Cardiac fibroblast (primary cell): ENCODE results near the gene SERPINB7.
A peak's percentile ranks its signal among the peaks of the same experiment; 100 is the strongest.

Source experiments
- DNase-seq, 2 donors: peaks; one replicate each; pipeline versions ENCODE4 v3.0.0 to v3.0.0-alpha.2; 2010; ENCODE audit warnings: low read depth in 2 of 2
- H3K4me3 ChIP-seq, 2 donors: replicated peaks in 1 of 2; 1 replicate in 1 of 2; 2 replicates in 1 of 2; pipeline ENCODE4 v1.5.1; 2011; ENCODE audit warnings: low read depth in 2 of 2, low read length in 2 of 2, mild to moderate bottlenecking in 2 of 2, moderate library complexity in 1 of 2
- TF ChIP-seq, protein P1 (sequence below): IDR thresholded peaks from one replicate; pipeline ENCODE4 v1.5.1; 2011; ENCODE audit warnings: low read depth, mild to moderate bottlenecking, low read length, inconsistent platforms

Gene SERPINB7

DNA sequence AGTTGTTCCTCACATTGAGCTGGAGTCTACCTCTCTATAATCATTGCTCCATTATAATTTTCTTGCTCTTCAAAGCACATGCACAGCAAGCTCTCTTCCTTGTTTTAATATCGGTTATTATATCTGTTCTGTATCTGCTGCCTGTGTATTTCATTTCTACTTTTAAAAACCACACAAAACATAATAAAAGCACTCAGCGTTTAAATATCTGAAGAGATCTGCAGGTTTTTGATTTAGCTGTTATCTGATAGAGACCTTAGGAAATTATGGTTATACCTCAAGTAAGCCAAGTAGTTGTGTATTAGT, 49.0 kb downstream of the SERPINB7 start:
- no peak for DNase-seq
- no peak overlapping the region for H3K4me3 ChIP-seq
- TF ChIP-seq, protein P1, sequence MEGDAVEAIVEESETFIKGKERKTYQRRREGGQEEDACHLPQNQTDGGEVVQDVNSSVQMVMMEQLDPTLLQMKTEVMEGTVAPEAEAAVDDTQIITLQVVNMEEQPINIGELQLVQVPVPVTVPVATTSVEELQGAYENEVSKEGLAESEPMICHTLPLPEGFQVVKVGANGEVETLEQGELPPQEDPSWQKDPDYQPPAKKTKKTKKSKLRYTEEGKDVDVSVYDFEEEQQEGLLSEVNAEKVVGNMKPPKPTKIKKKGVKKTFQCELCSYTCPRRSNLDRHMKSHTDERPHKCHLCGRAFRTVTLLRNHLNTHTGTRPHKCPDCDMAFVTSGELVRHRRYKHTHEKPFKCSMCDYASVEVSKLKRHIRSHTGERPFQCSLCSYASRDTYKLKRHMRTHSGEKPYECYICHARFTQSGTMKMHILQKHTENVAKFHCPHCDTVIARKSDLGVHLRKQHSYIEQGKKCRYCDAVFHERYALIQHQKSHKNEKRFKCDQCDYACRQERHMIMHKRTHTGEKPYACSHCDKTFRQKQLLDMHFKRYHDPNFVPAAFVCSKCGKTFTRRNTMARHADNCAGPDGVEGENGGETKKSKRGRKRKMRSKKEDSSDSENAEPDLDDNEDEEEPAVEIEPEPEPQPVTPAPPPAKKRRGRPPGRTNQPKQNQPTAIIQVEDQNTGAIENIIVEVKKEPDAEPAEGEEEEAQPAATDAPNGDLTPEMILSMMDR, result no peak

DNA sequence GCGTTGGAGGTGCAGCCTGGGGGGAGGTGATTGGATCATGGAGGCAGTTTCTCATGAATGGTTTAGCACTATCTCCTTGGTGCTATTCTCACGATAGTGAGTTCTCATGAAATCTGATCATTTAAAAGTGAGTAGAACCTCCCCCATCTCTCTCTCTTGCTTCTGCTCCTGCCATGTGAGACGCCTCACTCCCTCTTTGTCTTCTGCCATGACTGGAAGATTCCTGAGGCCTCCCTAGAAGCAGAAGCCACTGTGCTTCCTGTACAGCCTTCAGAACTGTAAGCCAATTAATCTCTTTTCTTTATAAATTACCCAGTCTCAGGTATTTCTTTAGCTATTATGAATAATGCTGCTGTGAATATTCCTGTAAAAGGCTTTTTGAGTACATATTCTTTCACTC, 52.9 kb downstream of the SERPINB7 start:
- no peak for DNase-seq
- TF ChIP-seq, protein P1, result no peak
- no peak overlapping the region for H3K4me3 ChIP-seq

DNA sequence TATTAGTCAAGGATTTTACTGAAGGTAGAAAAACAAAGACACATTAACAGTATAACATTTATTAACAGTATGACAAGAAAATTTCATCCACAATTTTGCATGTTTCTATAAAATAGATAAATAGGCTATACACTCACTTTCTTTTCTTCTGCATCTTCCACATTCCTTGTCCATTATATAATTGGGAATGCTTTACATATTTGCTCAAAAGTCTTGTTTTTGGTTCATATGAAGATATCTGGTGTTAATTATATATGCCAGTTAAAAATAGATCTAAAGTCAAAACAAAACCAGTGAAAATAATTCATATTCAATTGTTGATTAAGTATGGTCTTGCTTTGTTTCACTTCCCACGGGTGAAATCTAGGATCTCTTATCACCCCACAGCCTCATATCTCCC, 53.4 kb downstream of the SERPINB7 start:
- DNase-seq, result no peak

DNA sequence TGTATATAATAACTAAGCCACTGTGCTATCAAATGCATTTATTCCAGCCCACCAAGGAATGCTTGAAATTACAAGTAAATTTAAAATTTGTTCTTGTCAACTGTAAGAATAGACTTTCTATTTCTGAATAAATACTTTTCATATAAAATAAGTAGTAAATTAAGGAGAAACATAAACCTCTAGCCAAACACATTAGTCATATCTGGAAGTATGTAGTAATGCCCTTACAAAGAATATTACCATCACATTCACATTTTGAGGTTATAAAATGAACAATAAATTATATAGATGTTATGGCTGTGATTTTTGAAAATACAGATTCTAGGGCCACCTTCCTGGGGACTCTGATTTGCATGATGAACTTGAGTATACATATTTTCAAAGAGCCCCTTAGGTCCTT, 54.7 kb downstream of the SERPINB7 start:
- no peak for DNase-seq

More for the DNA sequence above, 53.4 kb downstream of the SERPINB7 start:
- TF ChIP-seq, protein P1, result no peak
- no peak overlapping the region for H3K4me3 ChIP-seq

DNA sequence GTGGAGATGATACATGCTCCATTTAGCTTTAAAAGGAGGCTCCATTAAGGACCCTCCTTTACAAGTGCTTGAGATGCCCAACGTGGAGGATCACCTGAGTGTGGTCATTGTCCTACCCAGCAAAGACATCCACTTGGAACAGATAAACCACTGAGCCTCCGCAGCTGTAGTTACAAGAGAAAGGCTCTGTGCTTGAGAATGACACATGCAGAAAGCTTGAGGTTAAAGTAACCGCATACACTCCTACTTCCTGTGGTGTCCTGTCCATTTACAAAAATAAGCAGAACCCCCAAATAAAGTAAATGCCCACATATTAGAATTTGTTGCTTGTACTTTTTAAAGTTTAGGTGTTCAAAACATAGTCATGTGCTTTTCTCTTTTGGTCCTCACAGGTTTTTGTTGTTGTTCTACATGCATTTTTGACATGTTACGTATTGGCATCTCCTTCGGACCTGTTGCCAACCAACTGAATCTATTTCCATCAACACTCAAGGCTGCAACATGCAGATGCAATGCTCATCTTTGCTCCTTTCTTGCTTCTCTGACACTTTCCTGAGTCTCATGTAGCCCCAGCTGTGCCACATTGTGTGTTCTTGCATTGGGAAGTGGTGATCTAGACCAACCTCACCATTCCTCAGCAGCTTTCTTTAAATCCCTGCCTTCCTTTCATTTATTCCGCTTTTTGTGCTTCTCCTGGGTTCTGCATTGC, 56.0 kb downstream of the SERPINB7 start:
- DNase-seq, result peak; percentile 13 to 65
- TF ChIP-seq, protein P1, result no peak
- no peak overlapping the region for H3K4me3 ChIP-seq

More for the DNA sequence above, 54.7 kb downstream of the SERPINB7 start:
- TF ChIP-seq, protein P1, result no peak
- no peak overlapping the region for H3K4me3 ChIP-seq

DNA sequence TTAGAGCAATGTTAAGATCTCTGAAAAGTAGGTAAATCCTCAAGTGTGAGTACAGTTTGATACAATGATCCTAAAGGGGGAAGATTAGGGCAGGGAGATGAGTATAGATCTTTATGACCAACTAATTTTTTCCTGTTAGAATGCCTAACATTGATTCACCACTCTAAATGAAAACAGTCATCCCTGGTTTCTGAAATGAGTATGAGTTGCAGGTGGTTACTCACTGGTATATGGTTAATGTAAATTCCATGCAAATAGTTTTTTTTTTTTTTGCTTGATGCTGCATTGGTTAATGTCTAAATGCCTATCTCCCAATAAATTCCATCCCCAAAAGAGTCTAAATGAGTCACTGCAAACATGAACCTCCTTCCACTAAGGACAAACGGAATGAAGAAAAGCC, 57.3 kb downstream of the SERPINB7 start:
- DNase-seq, result peak in 1 of 2 donors; percentile 59
- TF ChIP-seq, protein P1, result no peak

DNA sequence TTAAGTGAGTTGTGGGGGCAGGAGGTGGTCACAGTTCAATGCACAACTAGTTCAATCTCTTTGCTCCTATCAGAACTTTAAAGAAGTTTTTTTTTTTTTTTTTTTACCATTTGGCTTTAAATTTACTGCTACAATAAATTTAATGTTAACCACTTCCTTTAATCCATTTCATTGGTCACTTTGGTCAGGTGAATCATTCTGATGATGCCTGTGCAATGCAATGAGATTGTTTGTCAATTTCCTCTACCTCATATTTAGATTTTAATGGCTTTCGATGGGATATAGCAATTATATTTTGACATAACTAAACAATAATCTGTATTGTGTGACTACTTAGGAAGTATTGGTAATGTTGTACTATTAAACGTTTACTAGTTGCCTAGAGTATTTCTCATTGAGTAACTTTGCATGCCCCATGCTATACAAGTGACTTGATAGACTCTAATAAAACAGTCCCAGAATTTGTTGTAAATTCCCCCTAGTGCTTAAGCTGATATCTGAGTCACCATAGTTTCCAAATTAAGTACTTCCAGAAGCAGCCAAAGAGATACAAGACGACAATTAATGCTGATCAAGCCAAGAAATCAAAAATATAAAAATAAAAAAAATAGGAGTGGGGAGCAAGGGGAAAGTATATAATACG, 59.4 kb downstream of the SERPINB7 start:
- TF ChIP-seq, protein P1, result no peak
- no peak for DNase-seq
- no peak overlapping the region for H3K4me3 ChIP-seq

More for the DNA sequence above, 57.3 kb downstream of the SERPINB7 start:
- no peak overlapping the region for H3K4me3 ChIP-seq
